ENCODE measurements around the gene DDX27. TPM values are rescaled to one million over a fixed set of nuclear protein-coding genes. Genes with fewer than 3 reads are reported as not detected.
A peak's percentile ranks its signal among the peaks of the same experiment; 100 is the strongest.

The DDX27 gene
- total RNA-seq, 2 experiments from 2014 or later: 40.6 to 41.2 TPM

DNA sequence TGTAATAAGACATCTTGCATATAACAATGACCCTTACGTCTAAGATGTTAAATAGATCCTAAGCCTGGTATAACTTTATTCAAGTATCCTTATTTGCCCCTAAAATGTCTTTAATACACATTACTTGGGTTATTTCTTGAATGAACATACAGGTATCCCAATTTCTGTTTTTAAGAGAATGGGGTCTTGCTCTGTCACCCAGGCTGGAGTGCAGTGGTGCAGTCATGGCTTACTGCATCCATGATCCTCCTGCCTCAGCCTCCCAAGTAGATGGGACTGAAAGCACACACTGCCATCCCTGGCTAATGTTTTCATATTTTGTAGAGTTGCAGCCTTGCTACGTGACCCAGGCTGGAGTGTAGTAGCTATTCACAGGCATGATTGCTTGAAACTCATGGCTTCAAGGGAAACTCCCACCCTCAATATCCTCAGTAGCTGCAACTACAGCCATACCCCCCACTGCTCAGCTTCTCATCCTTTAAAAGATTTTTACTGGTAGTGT is 69.1 kb downstream of the DDX27 start:
- intact Hi-C loops (cut with micrococcal nuclease): no loop called here
- peaks cover 15% of the 10 kb centered on the region for H3K9me3 Mint-ChIP-seq
- no peak overlapping the region for H3K4me3 Mint-ChIP-seq
- DNase-seq: no peak
- H3K4me1 Mint-ChIP-seq (ENCODE audit: low read depth): peaks cover 47% of the 10 kb centered on the region
- no peaks in the 10 kb centered on the region for H3K27me3 Mint-ChIP-seq (ENCODE audit: low read depth)
- peak overlapping the region; percentile 82 for H3K27ac Mint-ChIP-seq
- CTCF ChIA-PET: no interaction called here
- H3K36me3 Mint-ChIP-seq (ENCODE audit: low read depth): peaks cover 83% of the 10 kb centered on the region

DNA sequence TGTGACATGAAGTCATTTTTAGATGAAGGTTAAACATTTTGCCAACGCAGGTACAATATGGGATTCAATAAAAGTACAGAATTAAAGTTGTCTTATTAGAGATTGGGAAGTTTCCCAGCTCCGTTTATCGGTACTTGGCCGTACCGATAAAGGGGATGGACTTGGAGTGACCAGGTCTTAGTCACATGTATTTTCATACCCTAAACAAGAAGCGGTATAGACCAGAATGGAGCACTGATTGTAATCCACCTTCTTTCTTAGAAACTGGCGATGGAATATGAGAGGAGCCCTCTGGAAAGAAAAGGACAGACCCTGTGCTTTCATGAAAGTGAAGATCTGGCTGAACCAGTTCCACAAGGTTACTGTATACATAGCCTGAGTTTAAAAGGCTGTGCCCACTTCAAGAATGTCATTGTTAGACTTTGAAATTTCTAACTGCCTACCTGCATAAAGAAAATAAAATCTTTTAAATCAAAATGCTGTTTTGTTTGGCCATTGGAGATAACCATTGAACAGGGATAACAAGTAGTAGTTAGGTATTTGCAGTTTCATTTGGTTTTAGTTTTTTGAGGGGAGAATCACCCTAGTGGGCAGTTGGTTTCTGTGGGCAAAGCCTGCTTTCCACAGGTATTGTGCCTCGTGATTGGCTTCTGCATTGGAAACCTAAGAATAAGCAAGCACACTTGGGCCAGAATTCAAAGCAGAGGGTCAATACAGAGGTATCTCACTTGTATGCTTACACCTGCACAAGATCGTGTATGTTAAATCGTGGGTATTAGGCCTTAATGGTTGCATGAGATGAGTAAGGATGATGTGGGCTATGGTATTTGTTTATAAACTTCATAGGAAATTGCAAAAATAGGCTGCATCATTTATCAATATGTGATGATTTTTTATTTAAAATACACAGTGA is 69.8 kb downstream of the DDX27 start:
- no peak overlapping the region for H3K4me3 Mint-ChIP-seq

DNA sequence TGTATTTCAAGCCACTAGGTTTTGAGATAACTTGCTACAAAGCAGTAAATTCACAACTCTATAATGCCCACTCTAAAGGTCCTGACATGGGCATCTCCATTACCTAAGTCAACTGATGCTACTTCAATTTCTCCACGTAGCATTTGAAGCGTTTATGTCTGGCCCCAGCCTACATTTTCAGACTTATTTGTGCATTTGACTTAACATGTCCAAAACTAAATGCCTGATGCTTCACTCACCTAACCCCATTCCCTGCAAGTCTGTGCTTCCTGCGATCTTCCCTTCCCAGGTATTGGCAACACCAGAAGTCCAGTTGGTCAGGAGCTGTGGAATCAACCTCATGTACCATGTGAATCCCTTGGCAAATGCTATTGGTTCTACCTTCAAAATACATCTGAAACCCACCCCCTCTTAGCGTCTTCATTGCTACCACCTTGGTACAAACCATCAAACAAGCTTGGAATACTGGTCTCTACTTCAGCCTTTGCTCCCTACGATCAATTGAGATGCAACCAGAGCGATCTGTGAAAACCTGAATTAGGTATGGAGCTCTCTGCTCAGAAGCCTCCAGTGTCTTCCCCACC is 71.5 kb downstream of the DDX27 start:
- Mint-ChIP-seq H3K9me3 (peaks cover 11% of the 10 kb centered on the region), H3K4me3 (no peak overlapping the region), H3K36me3 (ENCODE audit: low read depth) (peaks cover 69% of the 10 kb centered on the region), H3K27ac (no peak overlapping the region), H3K27me3 (ENCODE audit: low read depth) (no peaks in the 10 kb centered on the region), H3K4me1 (ENCODE audit: low read depth) (peaks cover 24% of the 10 kb centered on the region)
- intact Hi-C loops (cut with micrococcal nuclease): no loop called here
- no peak for DNase-seq
- CTCF ChIA-PET: no interaction called here

More for the DNA sequence above, 69.8 kb downstream of the DDX27 start:
- Mint-ChIP-seq H3K27ac (peak overlapping the region; percentile 34), H3K4me1 (ENCODE audit: low read depth) (peaks cover 39% of the 10 kb centered on the region), H3K27me3 (ENCODE audit: low read depth) (no peaks in the 10 kb centered on the region), H3K36me3 (ENCODE audit: low read depth) (peaks cover 78% of the 10 kb centered on the region), H3K9me3 (peaks cover 15% of the 10 kb centered on the region)
- CTCF ChIA-PET: no interaction called here
- DNase-seq: no peak
- intact Hi-C loops (cut with micrococcal nuclease): no loop called here

DNA sequence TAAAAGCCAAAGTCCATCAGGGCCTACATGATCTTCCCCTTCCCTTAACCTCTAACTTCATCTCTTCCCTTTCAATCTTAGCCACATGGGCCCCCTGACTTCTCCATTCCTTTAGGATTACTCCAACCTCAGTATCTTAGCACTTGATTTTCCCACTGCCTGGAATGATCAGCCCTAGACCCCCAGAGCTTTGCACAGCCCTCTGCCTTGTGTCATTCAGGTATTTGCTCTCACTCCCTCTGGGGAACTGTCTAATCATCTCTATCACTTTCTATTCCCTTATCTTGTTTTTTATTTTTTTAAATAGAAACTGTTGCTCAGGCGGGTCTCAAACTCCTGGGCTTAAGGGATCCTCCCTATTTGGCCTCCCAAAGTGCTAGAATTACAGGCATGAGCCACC is 72.0 kb downstream of the DDX27 start:
- CTCF ChIA-PET: no interaction called here
- Mint-ChIP-seq H3K4me1 (ENCODE audit: low read depth) (peaks cover 19% of the 10 kb centered on the region), H3K27me3 (ENCODE audit: low read depth) (no peaks in the 10 kb centered on the region), H3K4me3 (no peak overlapping the region), H3K36me3 (ENCODE audit: low read depth) (peaks cover 66% of the 10 kb centered on the region), H3K9me3 (peaks cover 11% of the 10 kb centered on the region), H3K27ac (peak overlapping the region; percentile 58)
- intact Hi-C loops (cut with micrococcal nuclease): no loop called here
- no peak for DNase-seq

DNA sequence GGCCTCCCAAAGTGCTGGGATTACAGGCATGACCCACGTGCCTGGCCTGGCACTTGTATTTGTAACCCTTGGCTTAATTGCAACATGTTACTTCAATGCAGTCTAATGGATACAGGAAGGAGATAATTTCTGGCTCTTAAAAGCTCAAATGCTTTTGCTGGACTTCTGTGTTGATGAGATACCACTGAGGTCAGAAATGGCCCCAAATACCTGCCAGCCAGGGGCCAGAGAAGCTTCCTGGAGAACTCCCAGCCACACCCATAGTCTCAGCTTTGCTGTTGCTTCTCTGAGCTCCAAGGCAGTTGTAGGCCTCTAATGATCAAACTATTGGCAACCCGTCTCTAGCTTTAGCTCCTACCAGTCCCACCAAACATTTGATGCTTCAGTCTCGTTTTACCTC is 72.8 kb downstream of the DDX27 start:
- intact Hi-C loops (cut with micrococcal nuclease): no loop called here
- CTCF ChIA-PET: interaction anchor here (1.0 kb wide), 1 partner anchor 28 kb away, joined by 3 read pairs; no protein-coding TSS in a partner anchor
- no peak for DNase-seq
- peaks cover 11% of the 10 kb centered on the region for H3K4me1 Mint-ChIP-seq (ENCODE audit: low read depth)
- peaks cover 64% of the 10 kb centered on the region for H3K36me3 Mint-ChIP-seq (ENCODE audit: low read depth)
- H3K27me3 Mint-ChIP-seq (ENCODE audit: low read depth): no peaks in the 10 kb centered on the region
- no peak overlapping the region for H3K4me3 Mint-ChIP-seq
- peak overlapping the region; percentile 36 for H3K27ac Mint-ChIP-seq
- H3K9me3 Mint-ChIP-seq: peaks cover 3% of the 10 kb centered on the region

DNA sequence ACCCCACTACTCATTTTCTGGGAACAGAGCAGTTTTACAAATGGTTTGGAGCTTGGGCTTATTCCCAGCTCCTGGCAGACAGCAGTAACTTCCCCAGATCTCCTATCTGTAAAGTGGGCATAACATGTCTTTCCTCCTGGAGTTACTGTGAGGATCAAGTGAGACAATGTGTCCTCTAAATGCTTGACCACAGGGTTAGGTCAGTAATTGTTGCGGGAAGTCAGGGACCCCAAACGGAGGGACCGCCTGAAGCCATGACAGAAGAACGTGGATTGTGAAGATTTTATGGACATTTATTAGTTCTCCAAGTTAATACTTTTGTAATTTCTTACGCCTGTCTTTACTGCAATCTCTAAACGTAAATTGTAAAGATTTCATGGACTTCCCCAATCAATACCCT is 73.9 kb downstream of the DDX27 start:
- Mint-ChIP-seq H3K9me3 (no peaks in the 10 kb centered on the region), H3K27me3 (ENCODE audit: low read depth) (no peaks in the 10 kb centered on the region), H3K4me1 (ENCODE audit: low read depth) (peaks cover 6% of the 10 kb centered on the region), H3K4me3 (no peak overlapping the region), H3K36me3 (ENCODE audit: low read depth) (peaks cover 52% of the 10 kb centered on the region), H3K27ac (no peak overlapping the region)
- CTCF ChIA-PET: no interaction called here
- DNase-seq: no peak
- intact Hi-C loops (cut with micrococcal nuclease): no loop called here

Other genes starting within 250 kb of the DDX27 start
- gene CSE1L, start 173.1 kb upstream of the DDX27 start, total RNA-seq: 10 to 100 TPM; 86.1 to 88.9 TPM
- 10 to 100 TPM; 50.6 to 54.4 TPM for gene STAU1, start 31.1 kb upstream of the DDX27 start, total RNA-seq
- 10 to 100 TPM; 18.2 to 19.0 TPM for gene ZNFX1, start 58.6 kb downstream of the DDX27 start, total RNA-seq